NCI-H2227 (cell line): ENCODE measurements around the gene RIOK1.

Experiments
- DNase-seq: peaks from one replicate; lab custom pipeline; 2025; ENCODE audit not compliant: unreplicated experiment; lab: John Stamatoyannopoulos, UW

RIOK1 gene

DNA sequence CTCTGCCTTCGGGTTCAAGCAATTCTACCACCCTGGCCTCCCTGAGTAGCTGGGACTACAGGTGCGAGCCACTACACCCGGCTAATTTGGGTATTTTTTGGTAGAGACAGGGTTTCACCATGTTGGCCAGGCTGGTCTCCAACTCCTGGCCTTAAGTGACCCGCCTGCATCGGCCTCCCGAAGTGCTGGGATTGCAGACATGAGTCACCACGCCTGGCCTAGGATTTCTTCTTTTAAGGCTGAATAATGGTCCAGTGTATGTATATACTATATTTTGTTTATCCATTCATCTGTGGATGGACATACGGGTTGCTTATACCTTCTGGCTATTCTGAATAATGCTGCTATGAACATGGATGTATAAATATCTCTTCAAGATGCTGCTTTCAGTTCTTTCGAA lies 17.1 kb downstream of the RIOK1 start:
- DNase-seq = no peak

DNA sequence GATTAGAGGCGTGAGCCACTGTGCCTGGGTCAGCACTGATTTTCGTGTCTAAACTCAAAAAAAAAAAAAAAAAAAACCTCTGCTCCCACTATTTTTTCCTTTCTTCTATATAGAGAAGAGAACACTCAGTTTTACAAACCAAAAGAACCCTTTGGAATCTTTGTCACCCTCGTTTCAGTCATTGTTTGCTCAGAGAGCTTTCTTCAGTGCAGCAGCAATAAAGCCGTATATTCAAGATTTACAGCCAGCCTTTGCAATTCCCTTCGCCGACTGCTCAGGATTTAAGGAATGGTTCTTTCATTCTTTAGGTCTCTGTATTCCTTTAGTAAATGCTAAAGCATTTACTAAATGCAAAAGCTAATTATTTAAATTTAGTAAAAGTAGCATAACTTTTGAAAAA lies 20.1 kb downstream of the RIOK1 start:
- DNase-seq = no peak

DNA sequence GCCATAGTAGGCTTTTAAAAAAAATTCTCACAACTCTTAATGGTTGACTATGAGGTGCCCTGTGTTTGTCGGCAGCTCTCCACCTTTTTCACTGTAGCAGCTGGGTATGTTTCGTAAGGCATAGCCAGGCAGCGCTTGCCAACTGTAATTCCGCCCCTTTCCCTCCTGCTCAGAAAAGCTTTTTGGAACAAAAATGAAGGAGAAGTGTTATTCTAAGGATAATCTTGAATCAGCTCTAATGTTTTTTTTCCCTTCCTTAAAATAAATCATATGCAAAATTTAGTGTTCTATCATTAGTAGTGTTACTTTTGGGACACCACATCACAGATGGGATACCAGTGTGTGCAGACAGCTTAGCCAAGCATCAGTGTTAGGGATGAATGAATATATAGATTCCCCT lies 21.2 kb downstream of the RIOK1 start:
- DNase-seq = no peak

DNA sequence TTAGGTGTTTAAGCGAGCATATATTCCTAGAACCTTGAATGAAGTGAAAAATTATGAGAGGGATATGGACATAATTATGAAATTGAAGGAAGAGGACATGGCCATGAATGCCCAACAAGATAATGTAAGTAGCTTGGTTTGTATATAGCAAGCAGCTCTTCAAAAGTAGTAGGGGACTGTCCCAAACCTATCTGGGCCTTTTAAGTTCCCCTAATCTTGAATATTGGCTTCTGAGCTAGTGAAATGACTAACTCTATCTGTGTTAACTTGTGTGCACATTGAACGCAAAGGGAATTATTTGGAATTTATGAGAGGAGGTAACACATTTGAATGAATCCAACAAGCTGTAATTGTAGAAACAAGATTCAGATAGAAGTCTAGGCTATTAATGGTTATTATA lies 21.7 kb downstream of the RIOK1 start:
- DNase-seq = no peak

DNA sequence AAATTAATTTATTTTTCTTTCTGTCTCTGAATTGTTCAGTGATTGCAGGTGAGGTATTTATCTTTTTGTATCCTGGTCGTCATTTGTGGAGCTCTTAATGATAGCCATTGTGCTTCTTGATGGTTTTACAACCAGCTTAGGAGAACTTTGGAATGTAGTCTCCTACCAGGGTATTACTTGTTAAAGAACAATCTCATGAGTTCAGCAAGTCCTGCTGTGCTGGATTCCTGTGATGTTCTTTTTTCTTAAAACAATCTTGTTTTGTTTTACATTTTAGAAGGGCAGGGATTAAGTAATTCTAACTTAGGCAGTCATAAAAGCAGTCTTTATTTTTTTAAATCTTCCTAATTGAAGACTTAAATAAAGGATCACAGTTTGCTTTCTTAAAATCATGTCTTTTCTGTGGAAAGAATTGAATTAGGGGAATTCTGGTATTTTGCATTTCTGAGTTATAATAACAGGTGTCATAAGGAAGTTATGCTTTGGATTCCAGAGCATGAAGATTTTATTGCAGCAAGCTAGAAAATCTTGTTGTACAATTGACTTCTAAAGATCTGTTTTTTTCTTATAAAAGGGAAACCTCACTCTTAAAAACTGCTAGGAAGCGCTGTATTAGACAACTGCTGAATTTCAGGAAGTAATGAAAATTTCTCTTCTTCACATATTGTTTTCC lies 23.7 kb downstream of the RIOK1 start:
- DNase-seq = no peak

DNA sequence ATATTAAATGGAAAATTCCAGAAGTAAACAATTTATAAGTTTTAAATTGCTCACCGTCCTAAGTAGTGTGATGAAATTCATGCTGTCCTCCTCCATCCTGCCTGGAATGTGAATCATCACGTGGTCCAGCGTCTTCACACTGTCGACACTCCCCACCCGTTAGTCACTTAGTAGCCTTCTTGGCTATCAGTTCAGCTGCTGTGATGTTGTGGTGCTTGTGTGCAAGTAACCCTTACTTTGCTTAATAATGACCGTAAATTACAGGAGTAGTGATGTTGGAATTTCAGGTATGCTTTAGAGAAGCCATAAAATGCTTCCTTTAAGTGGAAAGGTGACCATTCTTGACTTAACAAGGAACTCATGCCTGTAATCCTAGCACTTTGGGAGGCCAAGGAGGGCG lies 25.2 kb downstream of the RIOK1 start:
- DNase-seq = no peak

DNA sequence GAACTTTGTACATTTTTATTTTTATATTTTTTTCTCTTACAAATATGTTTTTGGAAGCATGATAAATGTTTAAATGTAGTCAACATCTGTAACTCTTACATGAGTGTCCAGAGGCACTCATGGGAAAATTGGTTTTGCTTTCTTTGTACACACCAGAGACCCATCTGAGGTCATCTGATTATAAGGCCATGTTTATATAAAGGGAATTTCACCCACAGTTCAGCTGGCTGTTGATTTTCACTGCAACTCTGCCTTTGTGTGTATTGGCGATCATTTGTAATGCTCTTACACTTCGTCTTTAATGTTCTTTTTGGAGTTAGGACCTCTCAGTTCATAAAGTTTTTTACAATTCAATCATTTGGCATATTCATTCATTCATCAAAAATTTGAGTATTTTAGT lies 28.1 kb downstream of the RIOK1 start:
- no peak for DNase-seq

DNA sequence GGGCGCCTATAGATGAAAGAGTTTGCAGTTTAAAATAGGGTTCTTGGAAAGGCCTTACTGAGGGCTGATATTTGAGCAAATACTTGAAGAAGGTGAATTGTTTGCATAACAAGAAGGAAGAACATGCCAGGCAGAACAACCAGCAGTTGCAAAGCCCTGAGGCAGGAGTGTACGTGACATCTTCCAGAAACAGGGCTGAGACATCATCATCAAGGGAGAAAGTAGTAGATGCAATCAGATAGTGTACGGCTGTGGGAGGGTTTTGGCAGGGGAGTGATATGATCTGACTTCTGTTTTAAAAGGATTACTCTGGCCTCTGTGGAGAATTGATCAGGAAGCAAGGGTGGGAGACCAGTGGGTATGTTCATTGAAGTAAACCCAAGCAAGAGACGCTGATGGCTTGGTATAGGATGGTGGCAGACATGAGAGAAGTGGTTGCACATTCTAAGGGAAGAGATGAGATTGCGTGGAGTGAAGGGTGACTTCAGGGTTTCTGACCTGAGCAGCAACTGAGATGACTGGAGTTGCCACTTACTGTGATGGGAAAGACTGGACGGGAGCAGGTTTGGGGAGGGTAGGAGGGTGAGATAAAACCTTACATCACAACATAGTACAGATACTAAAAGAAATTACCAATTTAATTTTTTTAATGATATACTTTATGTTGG lies 28.8 kb downstream of the RIOK1 start:
- DNase-seq = no peak

DNA sequence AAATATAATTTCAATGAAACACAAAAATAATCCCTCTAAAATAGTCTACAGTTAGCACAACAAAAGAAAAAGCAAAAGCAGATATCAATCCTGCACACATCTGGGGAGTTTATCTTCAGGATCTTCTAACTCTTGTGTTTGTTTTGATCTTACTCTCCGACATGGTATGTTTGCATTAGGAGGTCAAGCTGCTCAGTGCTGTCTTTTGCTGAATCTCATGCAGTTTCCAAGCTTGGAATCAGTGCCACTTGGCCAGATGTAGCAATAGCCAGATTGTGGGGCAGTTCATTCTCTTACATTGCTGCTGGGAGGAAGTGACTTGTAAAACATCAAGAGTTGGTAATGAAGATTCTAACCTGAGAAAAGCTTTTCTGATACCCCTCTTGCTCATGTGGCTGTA lies 29.5 kb downstream of the RIOK1 start:
- no peak for DNase-seq

DNA sequence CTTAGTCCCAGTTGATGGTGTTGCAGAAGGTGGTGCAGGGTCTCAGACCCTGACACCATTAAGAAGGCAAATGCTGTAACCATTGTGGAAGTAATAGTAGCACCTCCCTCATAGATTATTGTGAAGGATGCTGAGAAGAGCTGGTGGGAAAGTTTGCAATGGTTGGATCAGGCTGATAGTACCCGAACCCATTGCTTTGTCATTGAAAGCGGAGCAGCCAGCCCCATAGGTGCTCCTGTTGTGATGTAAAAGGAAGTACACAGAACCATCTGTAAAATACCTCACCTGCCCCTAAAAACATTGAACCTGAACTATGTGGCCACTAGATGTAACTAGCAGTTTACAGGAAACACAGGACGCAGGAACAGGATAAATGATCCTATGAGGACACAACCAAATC lies 31.5 kb downstream of the RIOK1 start:
- no peak for DNase-seq

DNA sequence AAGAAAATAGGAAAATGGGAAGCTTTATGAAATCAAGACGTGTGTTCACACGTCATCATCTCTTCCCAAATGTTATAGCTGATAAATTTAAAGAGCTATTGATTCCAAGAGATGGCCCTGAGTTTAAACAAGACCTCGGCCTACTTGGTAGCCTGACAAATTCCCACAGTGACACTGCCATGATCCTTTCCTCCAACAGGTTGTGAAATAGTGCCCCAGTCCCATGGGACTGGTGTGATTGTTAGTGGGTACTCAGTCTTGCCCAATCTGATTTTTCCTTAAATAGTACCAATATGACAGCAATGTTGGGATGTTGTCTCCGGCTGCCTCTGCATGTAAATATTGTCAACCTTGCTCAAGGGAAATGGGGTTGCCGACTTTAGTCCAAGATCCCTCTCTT lies 34.5 kb downstream of the RIOK1 start:
- DNase-seq = no peak

DNA sequence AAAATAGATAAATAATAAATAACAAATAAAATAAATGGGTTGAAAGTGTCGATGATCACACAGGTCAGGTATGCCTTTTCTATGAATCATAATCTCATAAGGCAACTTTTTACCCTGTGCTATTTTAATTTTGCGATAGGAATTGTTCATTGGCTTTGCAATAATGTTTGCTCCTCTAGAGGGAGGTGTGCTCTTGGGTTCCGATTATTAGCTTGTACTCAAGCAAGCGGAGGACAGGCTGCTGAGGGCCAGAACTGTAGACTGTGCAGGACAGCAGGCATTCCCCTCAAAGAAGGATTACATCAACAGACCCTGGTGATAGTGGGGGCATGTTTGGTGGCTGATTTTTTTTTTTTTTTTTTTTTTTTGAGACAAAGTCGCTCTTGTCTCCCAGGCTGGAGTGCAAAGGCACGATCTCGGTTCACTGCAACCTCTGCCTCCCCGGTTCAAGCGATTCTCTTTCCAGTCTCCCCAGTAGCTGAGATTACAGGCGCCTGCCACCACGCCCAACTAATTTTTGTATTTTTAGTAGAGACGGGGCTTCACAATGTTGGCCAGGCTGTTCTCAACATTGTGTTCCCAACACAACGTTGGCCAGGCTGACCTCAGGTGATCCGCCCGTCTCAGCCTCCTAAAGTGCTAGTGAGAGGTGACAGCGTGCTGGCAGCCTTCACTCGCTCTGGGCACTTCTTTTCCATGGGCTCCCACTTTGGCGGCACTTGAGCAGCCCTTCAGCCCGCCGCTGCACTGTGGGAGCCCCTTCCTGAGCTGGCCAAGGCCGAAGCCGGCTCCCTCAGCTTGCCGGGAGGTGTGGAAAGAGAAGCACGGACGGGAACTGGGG lies 35.6 kb downstream of the RIOK1 start:
- no peak for DNase-seq

DNA sequence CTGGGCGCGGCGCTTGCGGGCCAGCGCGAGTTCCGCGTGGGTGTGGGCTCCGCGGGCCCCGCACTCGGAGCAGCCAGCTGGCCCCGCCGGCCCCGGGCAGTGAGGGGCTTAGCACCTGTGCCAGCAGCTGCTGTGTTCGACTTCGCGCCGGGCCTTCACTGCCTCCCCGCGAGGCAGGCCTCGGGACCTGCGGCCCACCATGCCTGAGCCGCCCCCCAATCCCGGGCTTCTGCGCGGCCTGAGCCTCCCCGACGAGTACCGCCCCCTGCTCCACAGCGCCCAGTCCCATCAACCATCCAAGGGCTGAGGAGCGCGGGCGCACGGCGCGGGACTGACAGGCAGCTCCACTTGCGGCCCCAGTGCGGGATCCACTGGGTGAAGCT lies 36.2 kb downstream of the RIOK1 start:
- no peak for DNase-seq

DNA sequence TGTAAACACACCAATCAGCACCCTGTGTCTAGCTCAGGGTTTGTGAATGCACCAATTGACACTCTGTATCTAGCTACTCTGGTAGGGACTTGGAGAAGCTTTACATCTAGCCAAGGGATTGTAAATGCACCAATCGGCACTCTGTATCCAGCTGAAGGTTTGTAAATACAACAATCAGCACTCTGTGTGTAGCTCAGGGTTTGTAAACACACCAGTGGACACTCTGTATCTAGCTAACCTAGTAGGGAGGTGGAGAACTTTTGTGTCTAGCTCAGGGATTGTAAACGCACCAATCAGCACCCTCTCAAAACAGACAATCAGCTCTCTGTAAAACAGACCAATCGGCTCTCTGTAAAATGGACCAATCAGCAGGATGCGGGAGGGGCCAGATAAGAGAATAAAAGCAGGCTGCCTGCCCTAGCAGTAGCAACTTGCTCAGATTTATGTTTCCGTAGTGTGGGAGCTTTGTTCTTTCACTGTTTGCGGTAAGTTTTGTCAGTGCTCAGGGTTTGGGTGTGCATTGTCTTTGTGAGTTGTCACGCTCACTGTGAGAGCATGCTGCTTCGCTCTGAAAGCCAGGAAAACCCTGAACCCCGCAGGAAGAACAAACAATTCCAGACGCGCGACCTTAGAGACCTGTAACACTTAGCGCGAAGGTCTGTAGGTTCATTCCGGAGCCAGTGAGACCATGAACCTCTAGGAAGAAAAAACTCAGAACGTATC lies 37.0 kb downstream of the RIOK1 start:
- no peak for DNase-seq

DNA sequence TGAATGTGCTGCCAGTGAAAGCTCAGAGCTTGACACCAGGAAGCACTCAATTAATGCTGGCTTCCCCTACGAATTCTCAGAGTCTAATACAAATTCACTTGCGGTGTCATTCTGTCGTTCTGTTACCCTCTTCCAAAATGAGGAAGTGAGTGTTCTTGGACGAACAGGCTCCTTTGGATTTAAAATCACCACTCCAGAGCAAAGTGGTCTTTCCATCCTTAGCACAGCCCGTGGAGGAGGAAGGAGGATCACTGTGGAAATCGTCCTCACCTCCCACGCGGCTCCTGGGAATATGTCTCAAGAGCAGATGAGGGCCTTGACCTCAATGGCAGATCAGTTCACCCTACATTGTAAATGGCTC lies 41.7 kb downstream of the RIOK1 start:
- no peak for DNase-seq

DNA sequence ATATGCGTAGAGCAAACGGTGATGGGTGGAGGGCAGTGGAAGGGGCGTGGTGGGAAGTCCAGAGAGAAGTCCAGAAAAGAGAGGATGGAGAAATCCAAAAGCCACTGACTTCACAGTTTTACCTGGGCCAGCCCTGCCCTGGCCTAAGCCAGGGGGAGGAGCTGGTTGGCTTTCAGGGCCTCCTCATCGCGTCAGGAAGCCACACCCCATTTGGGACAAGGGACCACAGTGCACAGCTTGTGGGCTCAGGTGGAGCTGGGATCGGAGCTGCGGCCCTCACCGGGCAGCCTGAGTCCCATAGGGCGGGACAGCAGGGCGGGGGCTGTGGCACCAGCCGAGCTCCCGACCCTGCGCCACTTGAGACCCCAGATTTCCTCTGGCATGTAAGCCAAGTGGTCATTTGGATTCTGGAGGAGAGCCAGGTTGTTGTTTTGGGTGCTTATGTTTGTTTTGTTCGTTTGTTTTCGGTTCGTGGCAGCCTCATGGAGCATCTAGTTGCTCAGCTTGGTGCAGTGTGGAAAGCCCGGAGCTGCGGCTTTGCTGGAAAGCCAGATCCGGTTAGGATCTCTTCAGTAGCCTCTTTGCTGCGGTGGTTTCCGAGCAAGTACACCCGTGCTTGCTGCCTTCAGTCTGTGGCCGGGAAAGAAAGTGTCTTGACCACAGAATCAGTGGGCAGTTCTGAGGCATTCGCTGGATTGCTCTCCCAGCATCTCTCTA lies 42.2 kb downstream of the RIOK1 start:
- DNase-seq = peak; percentile 51

DNA sequence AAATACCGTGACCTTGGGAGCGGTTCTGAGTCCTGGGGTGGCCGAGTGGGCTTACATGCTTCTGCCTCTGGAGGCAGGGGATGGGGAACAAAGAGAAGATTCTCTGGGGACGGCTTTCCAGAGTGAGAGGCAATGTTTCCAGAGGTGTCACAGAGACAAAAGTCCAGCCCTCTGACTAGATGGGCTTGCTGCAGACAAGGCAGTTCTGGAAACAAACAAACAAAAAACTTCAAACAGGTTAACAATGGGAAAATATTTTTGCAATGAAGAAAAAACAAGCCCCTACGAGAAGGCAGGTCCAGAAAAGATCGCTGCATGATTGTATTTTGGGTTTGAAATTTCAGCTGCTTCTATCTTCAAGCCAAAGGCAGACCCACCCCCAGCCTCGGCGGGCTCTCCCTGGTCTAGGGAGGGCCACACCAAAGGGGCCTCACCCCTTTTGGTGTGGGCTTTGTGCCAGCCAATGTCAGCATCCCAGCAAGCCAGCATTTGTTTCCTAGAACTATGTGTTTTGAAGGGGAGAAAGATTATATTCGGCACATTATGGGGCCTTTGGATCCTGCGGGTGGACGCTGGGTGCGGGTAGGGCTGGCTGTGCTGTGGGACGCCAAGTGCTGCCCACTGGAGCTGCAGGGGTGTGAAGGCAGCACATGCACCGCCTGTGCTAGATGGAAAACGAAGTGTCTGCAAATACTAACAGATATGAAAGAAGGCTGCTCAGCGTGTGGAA lies 42.9 kb downstream of the RIOK1 start:
- no peak for DNase-seq

DNA sequence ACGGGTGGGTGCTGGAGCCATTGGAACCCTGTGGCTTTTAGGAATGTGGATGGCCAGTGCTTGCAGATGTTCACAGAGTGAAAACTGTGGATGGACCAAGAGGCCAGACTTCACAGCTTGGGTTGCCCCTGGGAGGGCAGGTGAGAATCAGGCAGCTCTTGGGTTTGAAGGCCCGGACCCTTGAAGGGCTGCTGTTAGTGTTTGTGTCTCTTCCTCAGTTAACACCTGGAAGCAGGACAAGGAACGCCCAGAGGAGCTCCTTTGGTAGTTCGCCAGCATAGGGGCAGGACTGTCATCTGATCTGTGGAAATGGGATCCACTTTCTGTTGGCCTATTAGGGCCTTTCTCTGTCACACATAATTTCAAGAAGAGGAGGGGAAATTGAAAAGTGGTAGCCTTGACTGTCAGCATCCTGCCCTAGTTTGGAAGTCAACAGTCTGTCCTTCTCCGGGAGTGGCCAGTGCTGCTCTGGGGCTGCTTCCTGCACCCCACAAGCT lies 43.6 kb downstream of the RIOK1 start:
- DNase-seq = no peak

DNA sequence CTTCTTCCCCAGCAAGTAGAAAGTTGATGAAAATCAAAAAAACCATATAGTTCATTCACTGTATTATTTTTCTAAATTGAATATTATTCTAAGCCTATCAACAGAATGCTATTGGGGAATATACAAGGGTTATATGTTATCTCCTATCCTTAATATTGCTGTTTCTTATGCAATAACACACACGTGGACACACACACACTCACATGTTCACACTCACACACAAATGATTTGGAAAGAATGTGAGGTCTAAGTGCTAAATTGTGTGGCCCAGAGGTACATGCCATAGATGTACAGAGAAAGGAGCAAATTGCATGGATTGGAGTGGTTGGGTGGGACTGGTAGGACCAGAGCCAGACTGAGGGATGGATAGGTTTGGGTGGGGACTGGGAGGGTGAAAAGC lies 45.1 kb downstream of the RIOK1 start:
- DNase-seq = no peak

DNA sequence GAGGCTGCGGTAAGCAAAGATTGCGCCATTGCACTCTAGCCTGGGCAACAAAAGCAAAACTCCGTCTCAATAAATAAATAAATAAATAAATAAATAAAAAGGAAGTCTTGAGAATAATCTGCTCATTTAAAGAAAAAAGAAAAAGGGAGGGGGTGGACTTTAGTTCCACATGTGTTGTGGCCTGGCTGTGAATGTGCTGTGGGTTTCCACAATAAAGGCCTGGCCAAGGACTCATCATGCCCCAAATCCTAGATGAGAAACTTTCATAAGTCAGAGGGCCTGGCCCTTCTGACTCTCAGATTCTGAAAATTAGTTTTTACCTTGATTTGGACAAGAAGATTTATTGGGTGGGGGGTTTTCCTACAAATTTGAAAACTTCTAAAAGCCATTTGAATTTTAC lies 48.4 kb downstream of the RIOK1 start:
- no peak for DNase-seq
